ENCODE data around the gene STARD7. TPM values are rescaled to one million over a fixed set of nuclear protein-coding genes. Genes with fewer than 3 reads are reported as not detected.

Gene STARD7
- total and polyA plus RNA-seq, 9 of the 15 experiments (the other 6 are each of a cell fraction or from before 2014, with no cell fraction given) = 90.9 to 196 (median 145) TPM

DNA sequence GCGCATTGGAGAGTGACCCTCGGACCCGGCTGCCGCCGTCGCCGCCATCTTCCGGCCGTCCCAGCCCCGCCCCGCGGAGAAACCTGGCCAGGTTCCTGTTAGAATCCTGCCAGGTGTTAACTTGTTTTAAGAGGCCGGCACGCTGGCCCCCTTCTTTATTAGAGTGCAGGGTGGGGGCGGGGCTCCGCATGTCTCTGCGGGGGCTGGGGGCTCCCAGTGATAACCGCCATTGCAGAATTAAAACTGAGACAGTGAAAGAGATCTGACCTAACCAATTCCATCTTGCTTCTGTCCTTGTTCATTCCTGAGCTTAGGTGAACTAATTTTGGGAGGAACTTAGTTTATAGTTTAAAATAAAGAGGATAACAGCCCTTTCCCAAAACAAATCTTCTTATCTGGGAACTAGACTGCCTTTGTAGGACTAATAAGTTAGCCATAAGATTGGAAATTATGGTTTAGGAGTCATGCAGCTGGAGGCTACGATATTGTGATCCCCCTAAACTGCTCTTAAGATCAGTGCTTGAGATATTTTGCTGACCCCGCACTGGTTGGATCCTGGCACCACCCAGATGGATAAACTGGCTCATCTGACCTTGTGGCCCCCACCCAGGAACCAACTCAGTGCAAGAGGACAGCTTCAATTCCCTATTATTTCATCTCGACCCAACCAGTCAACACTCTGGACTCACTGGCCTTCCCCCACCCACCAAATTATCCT is 543 bp upstream of the STARD7 start (continued):
- TF ChIP-seq, protein P1, sequence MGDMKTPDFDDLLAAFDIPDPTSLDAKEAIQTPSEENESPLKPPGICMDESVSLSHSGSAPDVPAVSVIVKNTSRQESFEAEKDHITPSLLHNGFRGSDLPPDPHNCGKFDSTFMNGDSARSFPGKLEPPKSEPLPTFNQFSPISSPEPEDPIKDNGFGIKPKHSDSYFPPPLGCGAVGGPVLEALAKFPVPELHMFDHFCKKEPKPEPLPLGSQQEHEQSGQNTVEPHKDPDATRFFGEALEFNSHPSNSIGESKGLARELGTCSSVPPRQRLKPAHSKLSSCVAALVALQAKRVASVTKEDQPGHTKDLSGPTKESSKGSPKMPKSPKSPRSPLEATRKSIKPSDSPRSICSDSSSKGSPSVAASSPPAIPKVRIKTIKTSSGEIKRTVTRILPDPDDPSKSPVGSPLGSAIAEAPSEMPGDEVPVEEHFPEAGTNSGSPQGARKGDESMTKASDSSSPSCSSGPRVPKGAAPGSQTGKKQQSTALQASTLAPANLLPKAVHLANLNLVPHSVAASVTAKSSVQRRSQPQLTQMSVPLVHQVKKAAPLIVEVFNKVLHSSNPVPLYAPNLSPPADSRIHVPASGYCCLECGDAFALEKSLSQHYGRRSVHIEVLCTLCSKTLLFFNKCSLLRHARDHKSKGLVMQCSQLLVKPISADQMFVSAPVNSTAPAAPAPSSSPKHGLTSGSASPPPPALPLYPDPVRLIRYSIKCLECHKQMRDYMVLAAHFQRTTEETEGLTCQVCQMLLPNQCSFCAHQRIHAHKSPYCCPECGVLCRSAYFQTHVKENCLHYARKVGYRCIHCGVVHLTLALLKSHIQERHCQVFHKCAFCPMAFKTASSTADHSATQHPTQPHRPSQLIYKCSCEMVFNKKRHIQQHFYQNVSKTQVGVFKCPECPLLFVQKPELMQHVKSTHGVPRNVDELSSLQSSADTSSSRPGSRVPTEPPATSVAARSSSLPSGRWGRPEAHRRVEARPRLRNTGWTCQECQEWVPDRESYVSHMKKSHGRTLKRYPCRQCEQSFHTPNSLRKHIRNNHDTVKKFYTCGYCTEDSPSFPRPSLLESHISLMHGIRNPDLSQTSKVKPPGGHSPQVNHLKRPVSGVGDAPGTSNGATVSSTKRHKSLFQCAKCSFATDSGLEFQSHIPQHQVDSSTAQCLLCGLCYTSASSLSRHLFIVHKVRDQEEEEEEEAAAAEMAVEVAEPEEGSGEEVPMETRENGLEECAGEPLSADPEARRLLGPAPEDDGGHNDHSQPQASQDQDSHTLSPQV (IDR thresholded peaks at IDR 0.05) = peak; percentile 62
- TF ChIP-seq EGR1 (conservative IDR thresholded peaks at IDR 0.05) = no peak
- 0 out of 4 replicates have a peak, but pooled peaks of 1 of the 2 experiments have one; percentile 32 for TF ChIP-seq SIN3A (IDR thresholded peaks at IDR 0.05; ENCODE audit: borderline replicate concordance in 2 of 2, control insufficient read depth in 1 of 2, low read depth in 2 of 2, low read length in 2 of 2)
- no peak for TF ChIP-seq CLOCK (CRISPR knock-in tag; IDR thresholded peaks at IDR 0.05; ENCODE audit: borderline replicate concordance)
- TF ChIP-seq ZKSCAN8 (CRISPR knock-in tag; IDR thresholded peaks at IDR 0.05) = peak; percentile 66; the same call in 1 of the 2 replicates
- no peak for TF ChIP-seq NR2C1 (IDR thresholded peaks at IDR 0.05)
- peak; percentile 6; the same call in 1 of the 2 replicates for TF ChIP-seq NR2C1 (tag; IDR thresholded peaks at IDR 0.05)
- TF ChIP-seq TBP (optimal IDR thresholded peaks at IDR 0.05; ENCODE audit: low read depth, low read length) = peak; percentile 43
- TF ChIP-seq SFPQ (IDR thresholded peaks at IDR 0.05; ENCODE audit: low read depth, low read length) = no peak
- TF ChIP-seq SMAD3 (CRISPR knock-in tag; conservative IDR thresholded peaks at IDR 0.05) = 0 out of 2 replicates have a peak, but pooled peaks have one; percentile 12
- peak; percentile 72 for TF ChIP-seq ZNF316 (IDR thresholded peaks at IDR 0.05)
- no peak for TF ChIP-seq SRSF1 (IDR thresholded peaks at IDR 0.05; ENCODE audit: low read depth, low read length)
- TF ChIP-seq, protein P2, sequence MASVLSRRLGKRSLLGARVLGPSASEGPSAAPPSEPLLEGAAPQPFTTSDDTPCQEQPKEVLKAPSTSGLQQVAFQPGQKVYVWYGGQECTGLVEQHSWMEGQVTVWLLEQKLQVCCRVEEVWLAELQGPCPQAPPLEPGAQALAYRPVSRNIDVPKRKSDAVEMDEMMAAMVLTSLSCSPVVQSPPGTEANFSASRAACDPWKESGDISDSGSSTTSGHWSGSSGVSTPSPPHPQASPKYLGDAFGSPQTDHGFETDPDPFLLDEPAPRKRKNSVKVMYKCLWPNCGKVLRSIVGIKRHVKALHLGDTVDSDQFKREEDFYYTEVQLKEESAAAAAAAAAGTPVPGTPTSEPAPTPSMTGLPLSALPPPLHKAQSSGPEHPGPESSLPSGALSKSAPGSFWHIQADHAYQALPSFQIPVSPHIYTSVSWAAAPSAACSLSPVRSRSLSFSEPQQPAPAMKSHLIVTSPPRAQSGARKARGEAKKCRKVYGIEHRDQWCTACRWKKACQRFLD (CRISPR knock-in tag; IDR thresholded peaks at IDR 0.05) = peak; percentile 94
- TF ChIP-seq HOXB6 (CRISPR knock-in tag; IDR thresholded peaks at IDR 0.05; ENCODE audit: borderline replicate concordance) = no peak
- TF ChIP-seq NRF1 (conservative IDR thresholded peaks at IDR 0.05 in 1 of 2, IDR thresholded peaks at IDR 0.05 in 1 of 2) = peak; percentile 44 to 79; a peak in 2 of 4 replicates
- TF ChIP-seq TEAD1 (CRISPR knock-in tag; IDR thresholded peaks at IDR 0.05) = 0 out of 4 replicates have a peak, but pooled peaks of 1 of the 2 experiments have one; percentile 20

Data from K562 (cell line).